Stimulated activated CD8-positive, alpha-beta memory T cell treated with anti-CD3 and anti-CD28 coated beads, Interleukin-7, amount 100 ng/mL, for 24 hours (primary cell): ENCODE data around the gene ELMOD3.
"Not testable (repeated sequence)": the region's sequence is repeated elsewhere in the genome, so short reads cannot be mapped to it uniquely, and the experiment has no call there.

Source experiments
- DNase-seq: peaks from one replicate; pipeline ENCODE4 v3.0.0-alpha.2; 2020; ENCODE audit warnings: low read depth

Gene ELMOD3

DNA sequence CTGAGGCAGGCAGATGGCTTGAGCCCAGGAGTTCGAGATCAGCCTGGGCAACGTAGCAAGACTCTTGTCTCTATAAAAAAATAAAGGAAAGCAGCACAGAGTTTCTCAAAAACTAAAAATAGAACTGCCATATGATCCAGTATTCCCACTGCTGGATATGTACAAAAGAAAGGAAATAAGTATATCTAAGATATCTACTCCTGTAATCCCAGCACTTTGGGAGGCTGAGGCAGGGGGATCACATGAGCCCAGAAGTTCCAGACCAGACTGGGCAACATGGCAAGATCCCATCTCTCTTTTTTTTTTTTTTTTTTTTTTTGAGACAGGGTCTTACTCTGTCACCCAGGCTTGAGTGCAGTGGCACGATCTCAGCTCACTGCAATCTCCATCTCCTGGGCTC lies 24.9 kb upstream of the ELMOD3 start:
- not testable (repeated sequence) for DNase-seq

DNA sequence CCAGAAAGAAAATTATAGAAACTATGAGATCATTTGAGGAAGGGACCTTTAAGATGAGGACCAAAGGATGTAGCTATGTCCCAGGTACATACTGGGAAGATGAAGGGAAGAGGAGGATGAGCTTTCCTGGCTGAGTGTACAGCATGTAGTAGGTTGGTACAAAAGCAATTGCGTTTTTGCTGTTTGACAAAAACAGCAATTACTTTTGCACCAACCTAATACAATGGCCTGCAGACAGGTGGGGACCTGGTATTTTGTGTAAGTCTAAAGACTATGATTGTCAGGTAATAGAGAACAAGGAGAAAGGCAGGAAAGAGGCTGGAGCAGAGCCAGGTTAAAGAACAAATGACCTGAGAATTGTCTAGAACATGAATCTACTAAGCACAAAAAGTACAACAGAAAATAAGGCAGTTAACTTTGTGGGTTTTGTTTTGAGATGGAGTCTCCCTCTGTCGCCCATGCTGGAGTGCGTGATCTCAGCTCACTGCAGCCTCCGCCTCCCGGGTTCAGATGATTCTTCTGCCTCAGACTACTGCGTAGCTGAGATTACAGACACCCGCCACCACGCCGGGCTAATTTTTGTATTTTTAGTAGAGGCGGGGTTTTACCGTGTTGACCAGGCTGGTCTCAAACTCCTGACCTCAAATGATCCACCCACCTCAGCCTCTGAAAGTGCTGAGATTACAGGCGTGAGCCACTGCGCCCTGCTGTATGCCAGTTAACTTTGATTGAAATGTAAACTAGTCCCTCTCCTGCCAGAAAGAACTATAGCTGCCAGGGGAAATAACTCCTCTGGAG lies 23.5 kb upstream of the ELMOD3 start:
- no peak for DNase-seq

DNA sequence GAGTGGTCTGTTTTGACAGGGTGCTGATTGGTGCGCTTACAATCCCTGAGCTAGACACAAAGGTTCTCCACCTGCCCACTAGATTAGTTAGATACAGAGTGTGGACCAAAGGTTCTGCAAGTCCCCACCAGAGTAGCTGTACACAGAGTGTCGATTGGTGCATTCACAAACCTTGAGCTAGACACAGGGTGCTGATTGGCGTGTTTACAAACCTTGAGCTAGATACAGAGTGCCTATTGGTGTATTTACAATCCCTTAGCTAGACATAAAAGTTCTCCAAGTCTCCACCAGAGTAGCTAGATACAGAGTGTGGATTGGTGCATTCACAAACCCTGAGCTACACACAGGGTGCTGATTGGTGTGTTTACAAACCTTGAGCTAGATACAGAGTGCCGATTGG lies 20.7 kb upstream of the ELMOD3 start:
- DNase-seq, result not testable (repeated sequence)

DNA sequence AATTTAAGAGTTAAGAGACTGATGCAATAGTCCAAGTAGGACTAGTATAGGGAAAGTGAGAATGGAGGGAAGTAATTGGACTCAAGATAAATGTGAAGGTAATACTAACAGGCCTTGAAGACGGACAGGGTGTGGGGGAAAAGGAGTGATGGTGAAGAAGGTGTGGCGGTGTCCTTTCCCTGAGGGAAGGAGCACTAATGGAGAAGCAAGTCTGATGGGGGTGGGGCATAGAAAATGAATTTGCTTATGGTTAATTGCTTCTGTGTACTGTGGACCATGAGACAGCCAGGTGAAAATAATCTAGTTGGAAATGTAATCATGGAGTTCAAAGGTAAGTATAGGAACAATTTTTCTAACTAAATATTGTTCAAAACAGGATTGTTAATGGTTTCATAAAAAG lies 19.6 kb upstream of the ELMOD3 start:
- no peak for DNase-seq

DNA sequence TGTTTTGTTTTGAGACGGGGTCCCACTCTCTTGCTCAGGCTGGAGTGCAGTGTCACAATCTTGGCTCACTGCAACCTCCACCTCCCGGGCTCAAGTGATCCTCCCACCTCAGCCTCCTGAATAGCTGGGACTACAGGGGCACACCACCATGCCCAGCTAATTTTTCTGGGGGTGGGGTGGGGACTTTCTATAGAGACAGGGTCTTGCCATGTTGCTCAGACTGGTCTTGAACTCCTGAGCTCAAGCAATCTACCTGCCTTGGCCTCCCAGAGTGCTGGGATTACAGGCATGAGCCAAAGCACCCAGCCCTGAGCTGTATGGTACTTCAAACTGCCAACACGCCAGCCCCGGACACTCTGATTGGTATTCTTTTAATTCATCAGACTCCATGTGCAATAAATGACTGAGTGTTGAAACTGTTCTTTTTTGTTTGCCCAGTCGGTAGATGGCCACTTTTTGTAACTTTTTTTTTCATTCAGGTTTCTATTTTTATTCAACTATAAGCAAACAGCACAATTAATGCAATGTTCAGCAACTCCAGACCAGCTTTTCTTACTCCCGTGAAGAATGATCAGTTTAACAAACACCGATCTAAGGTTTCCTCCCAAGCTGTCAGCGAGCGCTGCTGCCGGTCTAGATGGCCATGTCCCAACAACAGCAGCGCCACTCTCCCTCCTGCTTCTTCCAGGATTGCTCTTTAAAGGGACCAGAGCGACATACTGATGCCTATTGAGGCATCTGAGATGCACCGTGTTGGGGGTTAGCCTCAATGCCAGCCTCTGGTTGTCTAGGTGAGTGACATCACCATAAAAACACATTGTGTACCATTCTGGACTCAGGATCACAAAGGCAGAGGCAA lies 14.3 kb upstream of the ELMOD3 start:
- no peak for DNase-seq

DNA sequence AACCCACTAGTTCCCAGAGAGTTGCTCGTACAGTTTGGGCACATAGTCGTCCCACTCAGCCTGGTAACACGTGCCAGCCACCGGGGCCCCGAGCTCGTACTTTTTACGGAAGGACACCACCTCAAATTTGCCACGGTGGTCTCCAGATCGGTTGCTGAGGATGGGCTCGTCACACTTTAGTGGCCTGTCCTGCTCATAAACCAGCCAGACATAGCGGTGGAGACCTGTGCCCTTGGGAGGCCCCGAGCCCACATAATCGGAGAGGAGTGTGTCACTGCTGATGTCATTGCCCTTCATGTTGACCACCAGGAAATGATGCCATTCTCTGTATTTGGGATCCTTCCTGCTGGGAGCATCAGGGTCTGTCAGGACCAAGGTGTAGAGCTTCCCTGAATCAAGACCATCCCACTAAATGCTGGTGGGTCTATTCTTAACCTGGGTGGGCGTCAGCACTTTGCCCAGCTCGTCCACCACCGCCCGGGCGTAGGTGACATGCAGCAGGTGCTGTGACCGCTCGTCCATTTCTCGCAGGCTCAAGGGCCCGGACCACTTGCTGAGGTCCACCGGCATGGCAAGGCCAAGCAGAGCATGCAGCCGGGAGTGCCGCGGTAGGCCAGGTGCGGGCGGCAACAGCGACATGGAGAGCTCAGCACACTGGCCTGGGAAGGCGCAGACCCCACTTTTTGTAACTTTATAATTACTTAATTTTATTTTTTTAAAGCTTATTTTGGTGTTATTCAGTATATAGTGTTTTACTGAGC lies 13.1 kb upstream of the ELMOD3 start:
- DNase-seq, result no peak

DNA sequence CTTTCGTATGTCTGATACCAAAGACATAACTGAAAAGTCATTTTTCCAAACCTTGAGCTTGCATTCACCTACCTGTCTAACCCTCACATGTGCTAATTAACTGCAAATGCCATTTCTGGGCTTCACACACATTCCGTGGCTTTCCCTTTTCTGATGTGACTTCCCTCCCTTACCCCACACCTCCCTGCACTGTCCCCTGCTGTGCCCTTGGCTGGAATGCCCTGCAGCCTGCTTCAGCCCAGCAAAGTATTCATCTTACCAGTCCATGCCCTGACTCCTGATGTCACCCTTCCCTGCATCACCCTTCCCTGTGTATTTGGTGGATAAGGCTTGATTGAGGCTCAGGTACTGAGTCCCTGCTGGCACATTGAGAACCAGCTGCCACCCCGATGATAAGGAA lies 12.4 kb upstream of the ELMOD3 start:
- no peak for DNase-seq

DNA sequence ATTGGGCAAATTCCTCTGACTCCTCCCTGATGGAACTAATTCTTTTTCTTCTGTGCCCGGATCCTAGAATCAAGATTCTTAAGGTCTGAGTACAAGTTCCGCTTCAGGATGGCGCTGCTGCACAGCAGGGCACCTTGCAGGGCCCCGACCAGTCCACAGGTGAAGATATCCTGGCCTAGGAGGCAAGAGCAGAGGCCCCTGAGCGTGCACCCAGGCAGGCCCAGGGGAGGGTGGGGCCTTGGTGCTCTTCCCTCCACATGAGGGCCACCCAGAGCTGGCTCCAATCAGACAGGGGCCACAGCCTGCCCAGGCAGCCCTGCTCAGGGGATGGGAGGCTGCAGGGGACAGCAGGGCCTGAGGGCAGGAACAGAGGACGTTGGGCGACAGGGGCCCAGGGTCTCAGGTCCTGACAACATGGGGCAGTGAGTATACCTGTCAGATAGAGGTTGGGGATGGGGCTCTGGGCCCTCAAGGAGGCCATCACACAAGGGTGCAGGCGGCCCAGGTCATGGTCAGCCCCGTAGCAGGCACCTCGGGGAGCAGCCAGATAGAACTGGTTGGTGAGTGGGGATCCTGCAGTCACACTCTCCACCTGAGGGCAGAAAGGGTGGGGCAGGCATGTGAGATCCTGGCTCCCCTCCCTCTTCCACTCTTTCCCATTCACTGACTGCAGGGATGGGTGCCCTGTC lies 11.2 kb upstream of the ELMOD3 start:
- DNase-seq, result not testable (repeated sequence)

DNA sequence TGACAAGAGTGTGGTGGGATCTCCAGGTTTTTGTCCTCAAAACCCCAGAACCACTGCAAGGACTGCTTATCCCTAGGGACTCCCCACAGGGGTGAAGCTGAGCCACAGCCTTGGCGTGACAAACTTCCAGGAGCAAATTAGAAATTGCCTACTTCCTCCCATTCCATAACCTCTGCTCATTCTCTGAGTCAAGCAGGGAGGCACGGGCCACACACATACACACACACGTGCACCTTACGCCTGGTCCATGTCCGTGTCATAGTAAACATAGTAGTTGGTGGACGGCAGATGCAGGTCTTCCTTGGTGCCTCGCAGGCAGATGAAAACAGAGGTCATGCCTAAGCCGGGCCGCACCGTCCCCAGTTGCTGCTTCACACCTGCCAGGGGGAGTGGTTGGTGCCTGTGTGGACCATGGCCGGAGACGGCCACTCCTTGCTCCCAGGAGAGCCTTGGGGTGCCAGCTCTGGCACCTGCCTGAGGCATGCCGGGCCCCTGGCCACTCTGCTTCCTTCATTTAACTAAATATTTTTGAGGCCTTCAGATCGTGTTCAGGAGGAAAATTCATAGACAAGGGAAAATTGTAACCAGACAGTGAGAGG lies 10.1 kb upstream of the ELMOD3 start:
- no peak for DNase-seq

DNA sequence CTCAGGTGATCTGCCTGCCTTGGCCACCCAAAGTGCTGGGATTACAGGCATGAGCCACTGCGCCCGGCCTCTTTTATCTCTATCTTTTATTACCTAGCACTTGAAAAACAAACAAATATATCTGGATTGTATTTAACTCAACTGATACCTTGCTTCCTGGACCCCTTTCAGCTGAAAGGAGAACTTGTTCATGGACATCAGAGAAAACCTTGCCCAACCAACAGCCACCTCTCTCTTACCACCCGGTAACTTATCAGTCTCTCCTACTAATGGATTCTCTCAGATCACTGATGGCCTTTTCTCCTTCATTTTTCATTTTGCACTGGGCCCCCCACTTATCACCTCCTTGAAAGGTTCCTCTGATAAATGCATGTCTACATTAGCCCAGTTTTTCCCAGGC lies 7.0 kb upstream of the ELMOD3 start:
- no peak for DNase-seq

DNA sequence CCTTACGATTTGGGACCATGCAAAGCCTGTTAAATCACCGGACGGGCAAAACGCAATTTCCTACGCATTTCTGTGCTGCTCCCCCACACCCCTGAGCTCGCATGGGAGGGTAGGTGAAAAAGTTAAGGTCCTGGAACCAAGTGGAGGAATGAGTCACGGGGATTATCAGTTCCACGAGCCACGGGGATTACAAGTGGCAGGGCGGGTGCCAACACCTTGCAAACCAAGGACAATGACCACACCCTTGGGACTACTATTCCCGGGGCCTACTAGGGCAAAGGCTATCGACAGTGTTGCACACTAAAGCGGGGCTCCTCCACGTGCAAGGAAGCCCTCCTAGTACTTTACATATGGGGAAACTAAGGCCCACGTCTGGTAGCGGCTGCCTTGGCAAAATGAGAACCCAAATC lies 688 bp upstream of the ELMOD3 start:
- no peak for DNase-seq

DNA sequence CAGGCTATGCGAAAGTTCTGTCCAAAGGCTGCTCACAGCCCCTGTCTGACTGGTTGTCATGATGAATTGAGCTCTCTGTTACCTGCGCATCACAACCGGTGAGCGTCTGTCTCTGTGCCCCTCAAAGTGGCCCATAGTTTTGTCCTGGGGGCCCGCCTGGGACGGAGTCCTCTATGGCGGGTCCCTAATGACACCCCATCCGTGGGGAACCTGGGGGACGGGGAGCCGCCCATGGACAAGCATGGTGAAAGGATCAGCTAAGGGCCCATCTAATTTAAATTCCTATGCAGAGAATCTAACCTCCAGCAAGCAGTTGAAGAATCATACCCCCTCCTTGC lies 473 bp downstream of the ELMOD3 start:
- DNase-seq, result no peak

DNA sequence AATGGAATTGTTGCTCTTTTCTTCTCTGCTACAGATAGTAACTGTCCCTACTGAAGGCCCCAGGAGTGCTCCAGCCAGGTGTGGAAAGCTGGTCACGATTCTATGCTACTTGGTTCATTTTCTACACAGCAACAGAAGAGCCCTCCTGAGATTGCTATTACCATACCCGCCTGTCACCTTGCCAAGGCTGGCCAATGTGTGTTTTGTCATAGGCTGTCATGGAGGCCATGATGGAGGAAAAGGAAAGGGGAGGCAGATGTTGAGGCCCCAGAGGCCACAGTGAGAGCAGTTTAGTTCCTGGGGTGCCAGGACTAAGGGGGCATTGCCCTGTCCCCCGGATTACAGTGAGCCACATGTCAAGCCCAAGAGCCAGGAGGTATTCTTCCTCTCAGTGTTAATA lies 952 bp downstream of the ELMOD3 start:
- no peak for DNase-seq

DNA sequence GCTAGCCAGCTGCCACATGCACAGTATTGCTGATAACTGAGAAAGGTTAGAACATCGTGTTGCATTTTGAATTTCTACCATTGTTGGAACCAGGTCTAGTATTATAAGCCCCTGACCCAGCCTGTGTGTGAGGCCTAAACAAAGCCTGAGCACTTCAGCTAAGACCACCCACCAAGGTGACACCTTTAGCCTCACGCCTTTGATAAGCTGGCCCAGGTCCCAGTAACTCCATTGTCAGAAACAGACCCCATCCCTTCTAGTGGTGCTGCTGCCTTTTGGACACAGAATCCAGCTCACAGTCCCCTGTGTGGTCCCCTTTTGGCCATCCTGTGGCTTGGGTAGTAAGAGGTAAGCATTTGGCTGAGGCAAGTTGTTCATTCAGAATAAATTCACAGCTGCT lies 1.6 kb downstream of the ELMOD3 start:
- DNase-seq, result no peak

DNA sequence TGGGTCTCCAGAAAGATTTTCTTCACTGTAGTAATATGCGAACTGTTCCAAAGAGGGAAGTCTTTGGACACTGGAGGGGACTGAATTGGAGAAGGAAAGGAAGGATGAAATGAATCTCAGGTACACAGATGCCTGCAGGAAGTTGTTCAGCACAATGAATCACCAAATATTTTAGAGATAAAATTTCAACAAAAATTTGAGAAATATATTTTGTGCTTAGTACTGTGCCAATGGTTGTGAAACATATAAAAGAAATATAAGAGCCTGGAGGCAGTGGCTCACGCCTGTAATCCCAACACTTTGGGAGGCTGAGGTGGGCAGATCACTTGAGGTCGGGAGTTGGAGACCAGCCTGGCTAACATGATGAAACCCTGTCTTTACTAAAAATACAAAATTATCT lies 3.2 kb downstream of the ELMOD3 start:
- DNase-seq, result no peak

DNA sequence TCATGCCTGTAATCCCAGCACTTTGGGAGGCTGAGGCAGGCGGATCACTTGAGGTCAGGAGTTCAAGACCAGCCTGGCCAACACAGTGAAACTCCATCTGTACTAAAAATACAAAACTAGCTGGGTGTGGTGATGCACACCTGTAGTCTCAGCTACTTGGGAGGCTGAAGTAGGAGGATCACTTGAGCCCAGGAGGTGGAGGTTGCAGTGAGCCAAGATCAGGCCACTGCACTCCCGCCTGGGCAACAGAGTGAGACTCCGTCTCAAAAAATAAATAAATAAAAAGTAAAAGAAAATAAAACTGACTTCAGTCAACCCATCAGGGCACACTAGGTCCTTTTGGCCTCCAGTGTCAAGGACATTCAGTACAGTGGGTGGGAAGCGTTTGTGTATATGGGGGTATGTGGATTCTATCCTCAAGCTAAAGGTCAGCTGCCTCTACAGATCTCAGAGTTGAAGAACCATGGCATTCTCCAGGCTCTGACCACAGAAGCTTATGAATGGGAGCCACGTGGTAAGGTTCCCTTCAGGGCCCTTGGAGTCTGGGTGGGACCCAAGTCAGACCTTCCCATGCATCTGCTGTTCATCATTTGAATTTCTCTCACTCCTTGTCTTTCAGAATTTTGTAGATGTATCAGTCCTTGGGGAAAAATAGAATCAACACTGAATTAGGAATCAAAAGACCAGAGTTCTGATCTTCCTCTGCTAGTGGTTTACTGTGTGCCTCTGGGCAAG lies 8.3 kb downstream of the ELMOD3 start:
- DNase-seq, result not testable (repeated sequence)

DNA sequence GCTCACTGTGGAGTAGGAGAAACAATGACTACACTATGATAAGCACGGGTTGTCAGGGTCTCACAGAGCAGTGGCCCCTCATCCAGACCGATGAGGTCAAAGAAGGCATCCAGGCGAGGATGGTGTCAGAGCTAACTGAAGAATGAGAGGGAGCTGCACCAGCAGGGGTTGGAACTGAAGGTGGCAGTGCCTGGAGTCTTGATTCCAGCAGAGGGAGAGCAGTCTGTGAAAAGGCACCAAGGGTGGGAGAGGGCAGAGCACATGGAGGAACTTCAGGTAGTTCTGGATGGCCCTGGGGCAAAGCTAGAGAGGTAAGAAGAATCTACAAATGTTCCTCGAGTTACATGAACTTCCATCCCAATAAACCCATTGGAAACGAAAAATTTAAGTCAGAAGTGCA lies 12.6 kb downstream of the ELMOD3 start:
- no peak for DNase-seq

DNA sequence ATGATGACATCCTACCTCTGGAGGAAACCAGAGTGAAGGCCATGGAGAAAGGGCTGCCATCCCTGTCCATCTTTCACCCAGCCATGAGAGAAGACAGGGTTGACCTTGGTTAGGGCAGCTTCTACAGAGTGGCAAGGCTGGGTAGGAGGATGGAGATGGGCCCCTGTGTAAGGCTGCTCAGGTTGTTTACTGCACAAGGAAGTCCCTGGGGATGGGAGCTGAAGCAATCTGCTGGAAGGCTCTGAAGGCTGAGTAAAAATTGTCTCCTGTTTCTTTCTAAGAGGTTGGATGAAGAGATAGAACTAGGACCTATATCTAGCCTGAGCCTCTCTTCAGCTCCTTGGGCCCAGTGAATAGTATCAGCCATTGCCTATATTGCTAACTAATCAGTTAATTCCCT lies 14.4 kb downstream of the ELMOD3 start:
- no peak for DNase-seq

DNA sequence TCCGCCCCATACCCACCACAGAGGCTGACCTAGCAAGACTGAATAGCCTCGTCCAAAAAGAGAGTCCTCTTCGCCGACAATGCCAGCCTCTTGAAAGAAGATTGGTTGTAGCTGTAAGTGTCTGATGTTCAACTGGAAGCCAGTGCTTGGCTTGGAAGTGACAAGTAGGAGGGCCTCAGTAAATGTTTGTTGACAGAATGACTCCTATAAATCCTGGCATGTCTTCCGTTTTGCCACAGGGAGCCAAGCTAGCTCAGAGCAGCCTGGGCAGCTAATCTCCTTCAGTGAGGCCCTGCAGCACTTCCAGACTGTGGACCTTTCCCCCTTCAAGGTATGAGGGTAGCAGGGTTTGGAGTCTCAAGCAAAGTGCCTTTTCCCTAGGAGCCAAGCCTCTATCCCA lies 14.9 kb downstream of the ELMOD3 start:
- DNase-seq, result no peak

DNA sequence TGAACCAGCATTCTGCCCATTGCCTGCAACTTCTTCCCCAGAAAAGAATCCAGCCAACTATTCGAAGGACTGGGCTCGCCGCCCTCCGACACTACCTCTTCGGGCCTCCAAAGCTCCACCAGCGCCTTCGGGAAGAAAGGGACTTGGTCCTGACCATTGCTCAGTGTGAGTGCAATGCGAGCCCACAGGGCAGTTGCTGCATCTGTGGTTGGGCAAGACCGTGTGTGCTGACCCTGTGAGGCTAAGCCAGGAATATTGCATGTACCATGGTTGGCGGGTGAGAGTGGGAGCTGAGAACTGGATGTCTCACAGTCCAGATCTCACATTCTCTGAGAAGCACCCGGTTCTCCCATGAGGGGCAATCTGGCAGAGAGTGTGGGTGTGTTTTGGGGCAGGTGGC lies 16.5 kb downstream of the ELMOD3 start:
- DNase-seq, result no peak
